ENCODE data around the gene DOCK11.

Gene DOCK11

DNA sequence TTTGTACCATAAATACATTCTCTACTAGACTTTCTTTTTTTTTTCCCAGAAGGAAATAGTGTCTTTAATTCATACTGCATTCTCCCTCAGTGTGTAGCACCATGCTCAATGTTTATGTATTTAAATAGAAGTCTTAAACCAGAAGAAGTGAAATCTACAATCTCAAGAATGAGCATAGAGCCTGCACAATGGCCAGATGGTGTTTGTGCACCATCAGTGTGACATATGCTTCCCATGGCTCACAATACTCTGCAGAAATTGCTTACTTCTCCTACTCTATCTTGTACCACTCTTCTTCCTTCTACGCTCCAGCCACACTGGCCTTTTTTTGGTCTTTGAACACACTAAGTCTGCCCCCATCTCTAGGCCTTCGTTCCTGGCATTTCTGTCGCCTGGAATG is 2.6 kb upstream of the DOCK11 start:
- Histone ChIP-seq H3K36me3 (ENCODE audit: control insufficient read depth in 4 of 4, insufficient read depth in 4 of 4, low read length in 3 of 4) (no peaks in the 10 kb centered on the region), H3K4me3 (ENCODE audit: control insufficient read depth in 1 of 7, extremely low read depth in 1 of 7, insufficient read depth in 4 of 7, low read depth in 2 of 7, low read length in 6 of 7) (no peak overlapping the region), H3K4me1 (ENCODE audit: control extremely low read depth in 1 of 4, control insufficient read depth in 4 of 4, insufficient read depth in 4 of 4, low read length in 3 of 4) (peaks cover 10 to 23% (median 16%) of the 10 kb centered on the region in 4 experiments), H3K27me3 (replicated peaks in 2 of 5; ENCODE audit: control insufficient read depth in 4 of 5, insufficient read depth in 5 of 5, low read length in 4 of 5) (no peaks in the 10 kb centered on the region), H3K9me3 (ENCODE audit: control extremely low read depth in 1 of 5, control insufficient read depth in 4 of 5, insufficient read depth in 2 of 5, low read depth in 1 of 5, low read length in 4 of 5) (peaks cover 0 to 4% (median 0%) of the 10 kb centered on the region in 5 experiments), H3K27ac (ENCODE audit: insufficient read depth in 1 of 2, low read depth in 1 of 2, low read length in 2 of 2, poor library complexity in 1 of 2, severe bottlenecking in 2 of 2) (no peak overlapping the region)
- CTCF ChIA-PET: no interaction called here
- WGBS (ENCODE audit: insufficient coverage): 87% methylated on average over 3 of the region's 3 CpGs
- DNase-seq: no peak
- POLR2A ChIA-PET: no interaction called here

DNA sequence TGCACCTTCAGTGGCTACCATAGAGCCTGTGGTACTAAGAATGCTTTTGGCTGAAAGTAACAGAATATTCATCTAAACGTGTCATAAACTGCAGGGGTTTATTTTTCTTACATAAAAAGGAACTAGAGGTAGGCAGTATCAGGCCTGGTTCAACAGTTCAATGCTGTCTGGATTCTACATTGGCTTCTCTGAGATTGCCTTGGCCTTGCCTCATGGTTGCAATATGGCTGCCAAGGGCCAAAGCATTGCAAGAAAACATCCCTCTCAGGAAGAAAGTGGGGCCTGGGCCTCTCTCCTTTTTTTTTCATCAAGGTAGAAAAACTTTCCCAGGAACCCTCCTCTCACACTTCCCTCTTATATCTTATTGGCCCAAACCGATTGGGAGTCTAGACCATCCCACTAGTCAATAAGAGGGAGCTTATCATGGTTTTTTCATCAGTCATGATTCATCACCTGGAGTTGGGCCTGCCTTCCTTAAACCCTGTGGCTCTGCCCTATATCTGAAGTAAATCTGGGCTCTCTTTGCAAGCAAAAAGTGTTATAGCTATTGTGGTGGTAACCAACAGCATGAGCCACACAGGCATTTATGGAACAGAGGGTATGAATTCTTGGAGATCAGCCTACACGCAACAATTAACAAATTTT is 1.8 kb upstream of the DOCK11 start:
- Histone ChIP-seq H3K4me3 (ENCODE audit: control insufficient read depth in 1 of 7, extremely low read depth in 1 of 7, insufficient read depth in 4 of 7, low read depth in 2 of 7, low read length in 6 of 7) (no peak overlapping the region), H3K27me3 (replicated peaks in 2 of 5; ENCODE audit: control insufficient read depth in 4 of 5, insufficient read depth in 5 of 5, low read length in 4 of 5) (no peaks in the 10 kb centered on the region), H3K4me1 (ENCODE audit: control extremely low read depth in 1 of 4, control insufficient read depth in 4 of 4, insufficient read depth in 4 of 4, low read length in 3 of 4) (peaks cover 13 to 30% (median 22%) of the 10 kb centered on the region in 4 experiments), H3K9me3 (ENCODE audit: control extremely low read depth in 1 of 5, control insufficient read depth in 4 of 5, insufficient read depth in 2 of 5, low read depth in 1 of 5, low read length in 4 of 5) (peaks cover 0 to 4% (median 0%) of the 10 kb centered on the region in 5 experiments), H3K27ac (ENCODE audit: insufficient read depth in 1 of 2, low read depth in 1 of 2, low read length in 2 of 2, poor library complexity in 1 of 2, severe bottlenecking in 2 of 2) (no peak overlapping the region), H3K36me3 (ENCODE audit: control insufficient read depth in 4 of 4, insufficient read depth in 4 of 4, low read length in 3 of 4) (no peaks in the 10 kb centered on the region)
- 63% methylated on average over 2 of the region's 3 CpGs for WGBS (ENCODE audit: insufficient coverage)
- no peak for DNase-seq
- ChIA-PET POLR2A (no interaction called here), CTCF (no interaction called here)

DNA sequence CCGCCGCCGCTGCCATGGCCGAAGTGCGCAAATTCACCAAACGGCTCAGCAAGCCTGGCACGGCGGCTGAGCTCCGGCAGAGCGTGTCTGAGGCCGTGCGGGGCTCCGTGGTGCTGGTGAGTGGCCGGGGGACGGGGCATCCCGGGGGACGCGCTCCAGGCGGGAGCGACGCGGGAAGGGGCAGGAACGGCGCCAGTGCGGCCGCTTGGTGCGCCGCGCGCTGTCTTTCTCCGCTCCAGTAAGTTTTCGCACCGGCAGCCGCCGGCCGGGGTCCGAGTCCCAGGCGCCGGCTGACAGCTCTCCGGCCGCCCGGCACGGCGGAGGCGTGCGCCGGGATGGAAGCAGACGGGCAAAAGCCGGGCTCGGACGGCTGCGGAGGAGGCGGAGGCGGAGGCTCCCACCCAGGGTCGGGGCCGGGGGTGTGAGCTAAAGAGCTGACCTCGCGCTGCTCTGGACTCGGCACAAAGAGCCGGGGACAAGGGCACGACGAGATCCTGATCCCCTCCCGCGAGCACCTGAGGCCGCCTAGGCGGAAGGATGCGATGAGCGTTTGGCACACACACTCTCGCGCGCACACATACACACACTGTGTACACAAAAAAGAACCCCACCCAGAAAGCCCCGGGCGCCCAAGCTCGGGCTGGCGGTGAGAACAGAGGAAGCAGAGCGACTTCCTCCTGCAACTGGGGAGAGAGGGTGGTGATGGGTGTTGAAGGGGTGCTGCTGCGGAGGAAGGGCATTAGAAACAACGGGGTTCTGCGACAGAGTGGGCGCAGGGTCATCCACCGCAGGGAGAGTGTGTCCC is 545 bp downstream of the DOCK11 start:
- H3K27me3 ChIP-seq (replicated peaks in 2 of 5; ENCODE audit: control insufficient read depth in 4 of 5, insufficient read depth in 5 of 5, low read length in 4 of 5): no peaks in the 10 kb centered on the region
- POLR2A ChIA-PET: interaction anchor here (1.0 kb wide), 1 partner anchor 28 kb away, joined by 4 read pairs; no protein-coding TSS in a partner anchor
- 37% methylated on average over 40 of the region's 81 CpGs for WGBS (ENCODE audit: insufficient coverage)
- H3K36me3 ChIP-seq (ENCODE audit: control insufficient read depth in 4 of 4, insufficient read depth in 4 of 4, low read length in 3 of 4): peaks cover 0 to 4% (median 1%) of the 10 kb centered on the region in 4 experiments
- peaks cover 16 to 46% (median 30%) of the 10 kb centered on the region in 4 experiments for H3K4me1 ChIP-seq (ENCODE audit: control extremely low read depth in 1 of 4, control insufficient read depth in 4 of 4, insufficient read depth in 4 of 4, low read length in 3 of 4)
- H3K9me3 ChIP-seq (ENCODE audit: control extremely low read depth in 1 of 5, control insufficient read depth in 4 of 5, insufficient read depth in 2 of 5, low read depth in 1 of 5, low read length in 4 of 5): peaks cover 0 to 4% (median 0%) of the 10 kb centered on the region in 5 experiments
- peak in 2 of 3 donors; percentile 57 to 66 for DNase-seq
- H3K27ac ChIP-seq (ENCODE audit: insufficient read depth in 1 of 2, low read depth in 1 of 2, low read length in 2 of 2, poor library complexity in 1 of 2, severe bottlenecking in 2 of 2): peak overlapping the region; percentile 58 to 79
- H3K4me3 ChIP-seq (ENCODE audit: control insufficient read depth in 1 of 7, extremely low read depth in 1 of 7, insufficient read depth in 4 of 7, low read depth in 2 of 7, low read length in 6 of 7): peak overlapping the region; percentile 61 to 89 (median 76)
- CTCF ChIA-PET: interaction anchor here (1.0 to 1.4 kb wide), 3 partner anchors 36 to 42 kb away, joined by 3 to 4 read pairs (median 4); no protein-coding TSS in a partner anchor

DNA sequence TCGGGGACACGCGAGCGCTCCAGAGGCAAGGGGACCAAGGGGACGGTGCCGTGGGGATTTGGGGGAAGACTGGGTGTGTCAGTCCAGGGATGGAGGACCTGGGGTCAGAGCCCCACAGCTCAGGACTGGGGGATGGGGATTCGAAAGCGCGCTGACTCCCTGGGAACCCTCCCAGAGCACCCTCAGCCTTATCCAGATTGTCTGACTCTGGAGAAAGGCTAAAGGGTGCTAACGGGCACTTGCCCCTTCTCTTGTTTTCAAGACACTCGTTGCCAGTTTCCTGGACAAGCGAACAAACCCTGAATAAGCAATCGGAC is 1.1 kb downstream of the DOCK11 start:
- Histone ChIP-seq H3K27me3 (replicated peaks in 2 of 5; ENCODE audit: control insufficient read depth in 4 of 5, insufficient read depth in 5 of 5, low read length in 4 of 5) (no peaks in the 10 kb centered on the region), H3K4me3 (ENCODE audit: control insufficient read depth in 1 of 7, extremely low read depth in 1 of 7, insufficient read depth in 4 of 7, low read depth in 2 of 7, low read length in 6 of 7) (peak overlapping the region; percentile 61 to 89 (median 76)), H3K9me3 (ENCODE audit: control extremely low read depth in 1 of 5, control insufficient read depth in 4 of 5, insufficient read depth in 2 of 5, low read depth in 1 of 5, low read length in 4 of 5) (peaks cover 0 to 4% (median 0%) of the 10 kb centered on the region in 5 experiments), H3K27ac (ENCODE audit: insufficient read depth in 1 of 2, low read depth in 1 of 2, low read length in 2 of 2, poor library complexity in 1 of 2, severe bottlenecking in 2 of 2) (peak overlapping the region; percentile 58 to 79), H3K36me3 (ENCODE audit: control insufficient read depth in 4 of 4, insufficient read depth in 4 of 4, low read length in 3 of 4) (peaks cover 0 to 4% (median 1%) of the 10 kb centered on the region in 4 experiments), H3K4me1 (ENCODE audit: control extremely low read depth in 1 of 4, control insufficient read depth in 4 of 4, insufficient read depth in 4 of 4, low read length in 3 of 4) (peaks cover 16 to 51% (median 36%) of the 10 kb centered on the region in 4 experiments)
- ChIA-PET CTCF (interaction anchor here (1.2 to 1.4 kb wide), 3 partner anchors 13 to 42 kb away, joined by 3 to 4 read pairs (median 3); no protein-coding TSS in a partner anchor), POLR2A (interaction anchor here (1.0 kb wide), 1 partner anchor 27 kb away, joined by 4 read pairs; no protein-coding TSS in a partner anchor)
- no peak for DNase-seq
- 27% methylated on average over 11 of the region's 13 CpGs for WGBS (ENCODE audit: insufficient coverage)

DNA sequence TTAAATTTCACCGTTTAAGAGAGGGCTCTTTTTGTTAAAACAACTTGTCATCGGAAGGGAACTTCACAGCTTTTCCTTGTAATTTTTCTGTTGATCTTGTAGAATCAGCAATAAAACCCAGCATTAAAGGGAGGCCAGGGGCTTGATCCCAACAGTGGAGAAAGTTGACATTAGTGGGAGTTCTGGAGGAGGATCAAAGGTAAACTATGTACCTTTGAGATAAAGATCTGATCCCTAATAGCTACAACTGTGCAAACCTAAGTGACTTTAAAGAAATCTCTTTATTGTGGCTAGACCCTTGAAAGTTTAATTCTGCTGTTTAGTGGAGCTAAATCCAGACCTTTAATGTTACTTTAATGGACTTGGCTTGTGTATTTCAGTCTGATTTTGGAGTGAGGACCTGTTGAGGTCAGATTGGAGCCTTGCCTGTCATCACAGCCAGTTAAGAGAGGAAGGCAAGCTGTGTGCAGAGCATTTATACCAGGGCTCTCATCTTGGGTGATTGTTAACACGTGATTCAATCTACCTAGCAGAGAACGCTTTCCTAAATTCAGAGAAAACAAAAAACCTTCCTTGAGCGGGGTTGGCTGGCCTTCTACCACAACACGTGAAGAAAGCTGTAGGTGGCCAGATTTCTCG is 1.7 kb downstream of the DOCK11 start:
- H3K36me3 ChIP-seq (ENCODE audit: control insufficient read depth in 4 of 4, insufficient read depth in 4 of 4, low read length in 3 of 4): peaks cover 0 to 4% (median 1%) of the 10 kb centered on the region in 4 experiments
- H3K27ac ChIP-seq (ENCODE audit: insufficient read depth in 1 of 2, low read depth in 1 of 2, low read length in 2 of 2, poor library complexity in 1 of 2, severe bottlenecking in 2 of 2): peak overlapping the region; percentile 58 to 79
- CTCF ChIA-PET: interaction anchor here (1.2 to 1.4 kb wide), 3 partner anchors 12 to 41 kb away, joined by 3 to 4 read pairs (median 3); no protein-coding TSS in a partner anchor
- POLR2A ChIA-PET: interaction anchor here (0.6 kb wide), 1 partner anchor 41 kb away, joined by 3 read pairs; no protein-coding TSS in a partner anchor
- no peaks in the 10 kb centered on the region for H3K27me3 ChIP-seq (replicated peaks in 2 of 5; ENCODE audit: control insufficient read depth in 4 of 5, insufficient read depth in 5 of 5, low read length in 4 of 5)
- peaks cover 0 to 4% (median 0%) of the 10 kb centered on the region in 5 experiments for H3K9me3 ChIP-seq (ENCODE audit: control extremely low read depth in 1 of 5, control insufficient read depth in 4 of 5, insufficient read depth in 2 of 5, low read depth in 1 of 5, low read length in 4 of 5)
- H3K4me3 ChIP-seq (ENCODE audit: control insufficient read depth in 1 of 7, extremely low read depth in 1 of 7, insufficient read depth in 4 of 7, low read depth in 2 of 7, low read length in 6 of 7): peak overlapping the region in 6 of 7 experiments; percentile 72 to 89 (median 76)
- H3K4me1 ChIP-seq (ENCODE audit: control extremely low read depth in 1 of 4, control insufficient read depth in 4 of 4, insufficient read depth in 4 of 4, low read length in 3 of 4): peaks cover 16 to 55% (median 40%) of the 10 kb centered on the region in 4 experiments
- DNase-seq: peak in 2 of 3 donors; percentile 48 to 57
- WGBS (ENCODE audit: insufficient coverage): 34% methylated on average over 7 of the region's 7 CpGs

DNA sequence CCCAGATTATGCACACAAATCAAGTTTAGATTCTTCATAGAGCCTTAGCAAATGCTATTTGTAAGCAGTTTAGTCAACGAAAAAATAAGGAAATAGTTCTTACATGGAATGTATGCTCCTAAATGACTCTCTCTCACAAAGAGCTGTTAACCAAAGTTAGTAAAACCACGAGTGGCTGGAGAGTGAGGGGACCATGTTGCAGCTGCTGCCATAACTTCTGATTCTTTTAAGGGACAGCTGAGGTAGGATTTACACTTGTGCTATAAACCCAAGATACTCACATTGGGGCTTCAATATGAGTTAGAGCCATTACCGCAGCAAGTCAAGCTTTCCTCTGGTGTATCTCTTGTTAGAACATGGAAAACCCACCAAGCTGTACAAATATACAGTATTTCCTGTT is 2.7 kb downstream of the DOCK11 start:
- H3K9me3 ChIP-seq (ENCODE audit: control extremely low read depth in 1 of 5, control insufficient read depth in 4 of 5, insufficient read depth in 2 of 5, low read depth in 1 of 5, low read length in 4 of 5): peaks cover 0 to 4% (median 0%) of the 10 kb centered on the region in 5 experiments
- CTCF ChIA-PET: interaction anchor here (1.3 kb wide), 1 partner anchor 35 kb away, joined by 3 read pairs; no protein-coding TSS in a partner anchor
- H3K4me3 ChIP-seq (ENCODE audit: control insufficient read depth in 1 of 7, extremely low read depth in 1 of 7, insufficient read depth in 4 of 7, low read depth in 2 of 7, low read length in 6 of 7): peak overlapping the region in 4 of 7 experiments; percentile 7 to 89 (median 60)
- WGBS (ENCODE audit: insufficient coverage): 33% methylated on average over 1 of the region's 3 CpGs
- no peaks in the 10 kb centered on the region for H3K27me3 ChIP-seq (replicated peaks in 2 of 5; ENCODE audit: control insufficient read depth in 4 of 5, insufficient read depth in 5 of 5, low read length in 4 of 5)
- peaks cover 16 to 65% (median 46%) of the 10 kb centered on the region in 4 experiments for H3K4me1 ChIP-seq (ENCODE audit: control extremely low read depth in 1 of 4, control insufficient read depth in 4 of 4, insufficient read depth in 4 of 4, low read length in 3 of 4)
- no peak for DNase-seq
- POLR2A ChIA-PET: no interaction called here
- peaks cover 0 to 4% (median 1%) of the 10 kb centered on the region in 4 experiments for H3K36me3 ChIP-seq (ENCODE audit: control insufficient read depth in 4 of 4, insufficient read depth in 4 of 4, low read length in 3 of 4)
- H3K27ac ChIP-seq (ENCODE audit: insufficient read depth in 1 of 2, low read depth in 1 of 2, low read length in 2 of 2, poor library complexity in 1 of 2, severe bottlenecking in 2 of 2): peak overlapping the region in 1 of 2 experiments; percentile 79

Data from common myeloid progenitor, CD34-positive (primary cell).